ENCODE results near the gene RNF186.

RNF186 gene

DNA sequence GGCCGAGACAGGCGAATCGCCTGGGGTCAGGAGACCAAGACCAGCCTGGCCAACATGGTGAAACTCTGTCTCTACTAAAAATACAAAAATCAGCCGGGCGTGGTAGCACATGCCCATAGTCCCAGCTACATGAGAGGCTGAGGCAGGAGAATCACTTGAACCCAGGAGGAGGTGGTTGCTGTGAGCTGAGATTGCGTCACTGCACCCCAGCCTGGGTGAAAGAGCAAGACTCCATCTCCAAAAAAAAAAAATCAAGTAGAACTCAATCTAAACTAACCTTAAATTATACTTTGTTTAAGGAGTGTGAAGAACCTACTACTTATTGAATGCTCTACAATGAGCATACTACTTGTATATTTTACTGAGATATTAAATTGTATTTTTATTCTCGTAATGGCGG is 30.5 kb upstream of the RNF186 start:
- DNase-seq (ENCODE audit: low read depth) = no peak
- TF ChIP-seq, protein P1, sequence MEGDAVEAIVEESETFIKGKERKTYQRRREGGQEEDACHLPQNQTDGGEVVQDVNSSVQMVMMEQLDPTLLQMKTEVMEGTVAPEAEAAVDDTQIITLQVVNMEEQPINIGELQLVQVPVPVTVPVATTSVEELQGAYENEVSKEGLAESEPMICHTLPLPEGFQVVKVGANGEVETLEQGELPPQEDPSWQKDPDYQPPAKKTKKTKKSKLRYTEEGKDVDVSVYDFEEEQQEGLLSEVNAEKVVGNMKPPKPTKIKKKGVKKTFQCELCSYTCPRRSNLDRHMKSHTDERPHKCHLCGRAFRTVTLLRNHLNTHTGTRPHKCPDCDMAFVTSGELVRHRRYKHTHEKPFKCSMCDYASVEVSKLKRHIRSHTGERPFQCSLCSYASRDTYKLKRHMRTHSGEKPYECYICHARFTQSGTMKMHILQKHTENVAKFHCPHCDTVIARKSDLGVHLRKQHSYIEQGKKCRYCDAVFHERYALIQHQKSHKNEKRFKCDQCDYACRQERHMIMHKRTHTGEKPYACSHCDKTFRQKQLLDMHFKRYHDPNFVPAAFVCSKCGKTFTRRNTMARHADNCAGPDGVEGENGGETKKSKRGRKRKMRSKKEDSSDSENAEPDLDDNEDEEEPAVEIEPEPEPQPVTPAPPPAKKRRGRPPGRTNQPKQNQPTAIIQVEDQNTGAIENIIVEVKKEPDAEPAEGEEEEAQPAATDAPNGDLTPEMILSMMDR (conservative IDR thresholded peaks at IDR 0.05; ENCODE audit: low read depth, low read length) = no peak
- H3K4me3 ChIP-seq (ENCODE audit: low read length) = no peak overlapping the region

DNA sequence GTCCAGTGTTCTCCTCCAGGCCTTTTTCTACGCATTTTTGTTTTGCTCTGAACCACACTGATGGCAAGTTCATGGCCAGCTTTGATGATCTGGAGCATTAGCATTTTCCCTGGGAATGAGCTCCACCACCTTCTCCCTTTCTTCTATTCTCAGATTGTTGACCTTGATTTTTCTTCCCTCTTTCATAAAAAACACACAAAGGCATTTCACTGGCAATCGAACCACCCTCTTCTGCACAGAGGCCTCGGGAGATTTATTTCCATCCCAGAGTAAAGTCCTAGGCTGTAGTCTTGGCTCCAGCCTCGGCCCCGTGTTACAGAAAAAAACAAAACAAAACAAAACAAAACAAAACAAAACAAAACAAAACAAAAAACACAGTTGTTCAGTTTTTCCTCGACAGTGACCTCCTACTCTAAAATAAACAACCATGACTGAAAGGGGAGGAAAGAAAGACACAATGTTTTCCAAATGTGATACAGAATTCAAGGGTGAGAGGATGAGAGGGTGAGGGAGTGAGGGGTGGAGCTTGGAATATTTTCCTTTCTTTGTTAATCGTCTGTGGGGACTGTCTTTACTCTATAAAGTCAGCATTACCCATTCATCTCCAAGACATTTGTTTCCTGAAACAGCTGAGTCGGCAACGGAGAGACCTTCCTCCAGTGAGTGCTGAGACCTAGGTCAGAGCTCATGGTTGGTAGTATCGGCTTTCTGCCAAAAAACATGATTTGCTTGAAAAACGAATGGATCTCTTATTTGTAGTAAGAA is 29.8 kb upstream of the RNF186 start:
- TF ChIP-seq, protein P1 (conservative IDR thresholded peaks at IDR 0.05; ENCODE audit: low read depth, low read length) = no peak
- no peak for DNase-seq (ENCODE audit: low read depth)
- H3K4me3 ChIP-seq (ENCODE audit: low read length) = no peak overlapping the region

DNA sequence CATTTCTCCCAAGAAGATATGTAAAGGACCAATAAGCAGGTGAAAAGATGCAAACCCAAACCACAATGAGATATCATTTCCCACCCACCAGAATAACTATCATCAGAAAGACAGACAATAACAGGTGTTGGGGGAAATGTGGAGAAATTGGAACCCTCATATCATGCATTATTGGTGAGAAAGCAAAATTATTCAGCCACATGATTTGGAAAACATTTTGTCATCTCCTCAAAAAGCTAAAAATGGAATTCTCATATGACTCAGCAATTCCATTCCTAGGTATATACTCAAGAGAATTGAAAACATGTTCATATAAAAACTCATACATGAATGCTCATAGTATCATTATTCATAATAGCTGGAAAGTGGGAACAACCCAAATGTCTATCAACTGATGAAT is 25.1 kb upstream of the RNF186 start:
- DNase-seq (ENCODE audit: low read depth) = no peak
- TF ChIP-seq, protein P1 (conservative IDR thresholded peaks at IDR 0.05; ENCODE audit: low read depth, low read length) = no peak
- no peak overlapping the region for H3K4me3 ChIP-seq (ENCODE audit: low read length)

DNA sequence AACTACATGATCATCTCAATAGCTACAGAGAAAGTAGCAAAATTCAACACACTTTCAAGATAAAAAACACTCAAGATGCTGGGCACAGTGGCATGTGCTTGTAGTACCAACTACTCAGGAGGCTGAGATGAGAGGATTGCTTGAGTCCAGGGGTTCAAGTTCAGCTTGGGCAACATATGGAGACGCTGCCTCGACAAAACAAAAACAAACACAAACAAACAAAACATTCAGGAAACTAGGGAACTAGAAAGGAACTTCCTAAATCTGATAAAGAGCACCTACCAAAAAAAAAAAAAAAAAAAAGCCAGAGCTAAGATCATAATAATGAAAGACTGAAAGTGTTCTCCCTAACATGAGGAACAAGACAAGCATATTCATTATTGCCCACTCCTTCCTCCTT is 22.8 kb upstream of the RNF186 start:
- TF ChIP-seq, protein P1 (conservative IDR thresholded peaks at IDR 0.05; ENCODE audit: low read depth, low read length) = no peak
- DNase-seq (ENCODE audit: low read depth) = no peak
- no peak overlapping the region for H3K4me3 ChIP-seq (ENCODE audit: low read length)

DNA sequence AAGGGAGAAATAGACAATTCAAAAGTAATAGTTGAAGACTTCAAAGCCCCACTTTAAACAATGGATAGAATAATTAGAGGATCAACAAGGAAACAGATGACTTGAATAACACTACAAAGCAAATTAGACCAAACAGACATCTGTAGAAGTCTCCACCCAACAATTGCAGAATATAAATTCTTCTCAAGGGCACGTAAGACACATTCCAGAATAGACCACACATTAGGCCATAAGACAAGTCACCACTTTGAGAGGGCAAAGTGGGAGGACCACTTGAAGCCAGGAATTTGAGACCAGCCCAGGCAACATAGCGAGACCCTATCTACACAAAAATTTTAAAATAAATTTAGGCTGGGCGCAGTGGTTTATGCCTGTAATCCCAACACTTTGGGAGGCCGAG is 20.5 kb upstream of the RNF186 start:
- TF ChIP-seq, protein P1 (conservative IDR thresholded peaks at IDR 0.05; ENCODE audit: low read depth, low read length) = no peak
- no peak for DNase-seq (ENCODE audit: low read depth)
- H3K4me3 ChIP-seq (ENCODE audit: low read length) = no peak overlapping the region

DNA sequence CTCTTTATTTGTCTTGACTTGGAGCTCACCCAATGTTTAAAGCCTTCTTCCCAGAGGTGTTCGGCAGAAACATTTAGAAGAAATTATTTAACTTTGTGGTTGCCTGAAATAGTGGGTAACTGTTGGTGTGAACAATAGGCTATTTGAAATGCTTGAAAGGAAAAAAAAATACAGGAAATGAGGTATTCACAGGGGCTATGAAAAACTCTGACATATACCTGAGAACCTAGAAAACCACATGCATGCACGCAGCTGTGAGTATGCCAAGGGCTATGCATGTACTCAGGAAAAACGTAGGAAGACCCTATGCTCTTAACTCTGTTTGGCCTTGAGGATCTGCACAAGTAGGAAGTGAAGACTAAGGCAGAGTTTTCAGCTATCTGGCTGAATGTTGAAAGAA is 16.4 kb upstream of the RNF186 start:
- TF ChIP-seq, protein P1 (conservative IDR thresholded peaks at IDR 0.05; ENCODE audit: low read depth, low read length) = no peak
- DNase-seq (ENCODE audit: low read depth) = no peak
- no peak overlapping the region for H3K4me3 ChIP-seq (ENCODE audit: low read length)

DNA sequence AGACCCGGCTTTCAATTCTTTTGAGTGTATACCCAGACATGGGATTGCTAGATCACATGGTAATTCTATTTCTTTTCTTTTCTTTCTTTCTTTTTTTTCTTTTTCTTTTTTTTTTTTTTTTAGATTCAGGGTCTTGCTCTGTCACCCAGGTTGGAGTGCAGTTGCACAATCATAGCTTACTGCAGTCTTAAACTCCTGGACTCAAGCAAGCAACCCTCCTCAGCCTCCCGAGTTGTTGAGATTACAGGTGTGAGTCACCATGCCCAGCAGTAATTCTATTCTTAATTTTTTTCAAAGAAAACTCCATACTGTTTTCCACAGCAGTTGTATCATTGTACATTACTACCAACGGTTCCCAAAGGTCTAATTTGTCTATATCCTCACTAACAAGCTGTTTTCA is 13.5 kb upstream of the RNF186 start:
- TF ChIP-seq, protein P1 (conservative IDR thresholded peaks at IDR 0.05; ENCODE audit: low read depth, low read length) = no peak
- DNase-seq (ENCODE audit: low read depth) = no peak
- no peak overlapping the region for H3K4me3 ChIP-seq (ENCODE audit: low read length)

All from retinal pigment epithelial cell (primary cell).